Kidney (tissue), 14 donors: ENCODE measurements around the gene DNAJB13. TPM values are rescaled to one million over a fixed set of nuclear protein-coding genes. Genes with fewer than 3 reads are reported as not detected.

ENCODE experiments used
- DNase-seq, 5 donors: peaks; one replicate each; pipeline ENCODE4 v3.0.0-alpha.2; 2013 to 2020
- FAIRE-seq: peaks from 2 replicates; lab custom pipeline; 2012; peaks lifted over from hg19 to GRCh38; lab: Jason Lieb, UNC
- H3K27ac ChIP-seq, 2 donors: one replicate each; pipeline ENCODE4 v1.7.0; 2013; ENCODE audit warnings: low read depth in 2 of 2, low read length in 2 of 2, inconsistent platforms in 1 of 2
- H3K27me3 ChIP-seq: one replicate; pipeline ENCODE4 v1.7.1; 2013; ENCODE audit warnings: low read length, inconsistent platforms; ENCODE audit not compliant: control insufficient read depth, insufficient read depth
- H3K36me3 ChIP-seq, 3 donors: one replicate each; pipeline versions ENCODE4 v1.7.0 to v1.7.1; 2013; ENCODE audit warnings: low read length in 3 of 3, control low read depth in 1 of 3, inconsistent platforms in 1 of 3; ENCODE audit not compliant: insufficient read depth in 3 of 3, control insufficient read depth in 2 of 3
- H3K4me1 ChIP-seq, 3 donors: one replicate each; pipeline versions ENCODE4 v1.7.0 to v1.7.1; 2013; ENCODE audit warnings: low read length in 3 of 3, inconsistent platforms in 1 of 3, low read depth in 1 of 3; ENCODE audit not compliant: control insufficient read depth in 2 of 3, insufficient read depth in 2 of 3
- H3K4me3 ChIP-seq, 3 donors: one replicate each; pipeline versions ENCODE4 v1.7.0 to v1.8.1; 2013; ENCODE audit warnings: low read length in 3 of 3, control low read depth in 1 of 3, inconsistent platforms in 1 of 3
- H3K9ac ChIP-seq, 3 donors: one replicate each; pipeline versions ENCODE4 v1.7.0 to v1.7.1; 2013; ENCODE audit warnings: low read length in 3 of 3, control low read depth in 1 of 3, inconsistent platforms in 1 of 3
- H3K9me3 ChIP-seq, 3 donors: one replicate each; pipeline versions ENCODE4 v1.7.0 to v1.7.1; 2013; ENCODE audit warnings: low read length in 3 of 3, control low read depth in 1 of 3, inconsistent platforms in 1 of 3; ENCODE audit not compliant: control insufficient read depth in 2 of 3, insufficient read depth in 1 of 3
- intact Hi-C: fragments of 100-400 bp; cut with DNase I; formaldehyde crosslinking; loops from one replicate; pipeline ENCODE4 v1.11.1; 2022
- polyA plus RNA-seq: library from polyadenylated mRNA; stranded (reverse); fragments of 350-450 nt; fragmentation: Illumina TruSeq; extraction: RNeasy Lipid Tissue Mini Kit (QIAGEN cat#74804); gene quantifications from one replicate; pipeline ENCODE4 v1.2.3, GENCODE V29; 2014; ENCODE audit warnings: low read depth, low replicate concordance; ENCODE audit not compliant: insufficient read depth
- total RNA-seq: library from RNA; stranded (reverse); fragmentation: NEBNext Ultra II Directional; extraction: Animal tissue kit (Norgen Biotek cat#: 25700); gene quantifications from one replicate; pipeline ENCODE4 v1.2.1, GENCODE V29; 2021
- TF ChIP-seq, protein P1 (sequence below): IDR thresholded peaks from 3 replicates; pipeline ENCODE4 v1.5.1; 2012; ENCODE audit warnings: mild to moderate bottlenecking, moderate library complexity, borderline replicate concordance; ENCODE audit not compliant: insufficient read depth; ENCODE audit errors: extremely low read depth
- donor health status: control.
- donor health status: control.
- donor health status: control.
- donor health status: control.
- donor health status: control.
- donor health status: DM: yes; HTN: yes; CAD: no.
- donor health status: Normal renal cell carcinoma (clear cell type).

The DNAJB13 gene
- total and polyA plus RNA-seq, 2 donors from 2014 or later = 1.5 to 4.3 TPM

DNA sequence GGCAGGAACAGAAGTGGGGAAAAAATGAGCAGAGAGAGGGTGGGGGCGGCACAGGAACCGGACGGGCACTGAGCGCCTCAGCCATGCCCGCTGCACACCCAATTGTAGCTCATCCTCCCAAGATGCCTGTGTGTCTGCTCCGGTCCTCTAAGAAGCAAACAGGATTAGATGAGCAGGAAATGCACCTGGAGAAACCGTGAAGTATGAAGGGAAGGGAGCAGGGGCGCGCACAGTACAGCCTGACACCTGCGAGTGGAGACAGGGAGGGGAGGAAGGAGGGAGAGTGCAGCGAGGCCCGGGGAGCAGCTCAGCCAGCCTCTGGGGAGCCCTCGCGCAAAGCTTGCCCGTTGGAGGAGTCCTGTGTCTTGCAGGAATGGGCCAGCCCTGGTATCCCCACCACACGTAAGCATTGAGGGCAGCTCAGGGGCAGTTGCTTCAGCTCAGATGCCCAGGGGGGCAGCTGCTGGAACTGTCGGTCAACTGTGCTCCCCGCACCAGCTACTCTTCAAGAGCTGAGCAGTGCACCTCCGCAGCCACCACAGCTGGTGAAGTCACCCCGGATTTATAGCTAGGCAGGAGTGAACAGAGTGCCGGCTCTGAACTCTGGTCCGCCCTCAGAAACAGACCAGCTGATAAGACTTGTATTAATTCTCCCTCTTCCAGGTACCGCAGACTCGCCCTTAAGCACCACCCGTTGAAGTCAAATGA lies 7.0 kb downstream of the DNAJB13 start:
- Histone ChIP-seq H3K4me3 (no peak overlapping the region), H3K27ac (no peak overlapping the region), H3K36me3 (no peaks in the 10 kb centered on the region), H3K9me3 (no peaks in the 10 kb centered on the region), H3K27me3 (no peaks in the 10 kb centered on the region), H3K9ac (no peak overlapping the region), H3K4me1 (no peaks in the 10 kb centered on the region)
- intact Hi-C loops = no loop called here
- TF ChIP-seq, protein P1, sequence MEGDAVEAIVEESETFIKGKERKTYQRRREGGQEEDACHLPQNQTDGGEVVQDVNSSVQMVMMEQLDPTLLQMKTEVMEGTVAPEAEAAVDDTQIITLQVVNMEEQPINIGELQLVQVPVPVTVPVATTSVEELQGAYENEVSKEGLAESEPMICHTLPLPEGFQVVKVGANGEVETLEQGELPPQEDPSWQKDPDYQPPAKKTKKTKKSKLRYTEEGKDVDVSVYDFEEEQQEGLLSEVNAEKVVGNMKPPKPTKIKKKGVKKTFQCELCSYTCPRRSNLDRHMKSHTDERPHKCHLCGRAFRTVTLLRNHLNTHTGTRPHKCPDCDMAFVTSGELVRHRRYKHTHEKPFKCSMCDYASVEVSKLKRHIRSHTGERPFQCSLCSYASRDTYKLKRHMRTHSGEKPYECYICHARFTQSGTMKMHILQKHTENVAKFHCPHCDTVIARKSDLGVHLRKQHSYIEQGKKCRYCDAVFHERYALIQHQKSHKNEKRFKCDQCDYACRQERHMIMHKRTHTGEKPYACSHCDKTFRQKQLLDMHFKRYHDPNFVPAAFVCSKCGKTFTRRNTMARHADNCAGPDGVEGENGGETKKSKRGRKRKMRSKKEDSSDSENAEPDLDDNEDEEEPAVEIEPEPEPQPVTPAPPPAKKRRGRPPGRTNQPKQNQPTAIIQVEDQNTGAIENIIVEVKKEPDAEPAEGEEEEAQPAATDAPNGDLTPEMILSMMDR = no peak
- DNase-seq = peak in 1 of 5 donors; percentile 51
- no peak for FAIRE-seq

DNA sequence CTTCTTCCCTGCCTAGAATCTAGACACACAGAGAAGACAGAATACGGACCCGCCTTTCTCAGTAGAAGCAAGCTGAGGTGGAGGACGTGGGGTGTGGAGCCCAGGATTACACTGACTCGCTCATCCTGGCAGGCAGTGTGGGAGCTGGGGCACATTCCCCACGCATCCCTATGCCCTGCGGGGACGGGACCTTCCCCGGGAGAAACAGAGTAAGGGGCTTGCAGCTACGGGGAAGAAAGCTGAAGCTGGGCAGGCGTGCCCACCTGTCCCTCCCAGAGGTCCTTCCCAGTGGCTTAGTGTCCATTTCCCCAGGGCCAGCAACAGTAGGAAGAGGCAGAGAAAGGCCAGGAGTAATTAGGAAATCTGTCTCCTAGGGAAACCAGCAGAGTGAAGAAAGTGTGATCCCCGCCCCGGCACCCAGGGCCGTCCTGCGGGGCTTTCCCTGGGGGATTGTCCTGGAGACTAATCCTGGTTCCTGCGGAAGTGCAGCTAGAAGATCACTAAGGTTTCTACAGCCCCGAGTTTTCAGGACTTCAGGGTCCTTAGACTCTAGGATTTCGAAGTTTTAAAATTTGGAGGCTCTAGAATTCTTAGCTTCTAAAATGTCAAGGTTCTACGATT lies 7.8 kb downstream of the DNAJB13 start:
- TF ChIP-seq, protein P1 = no peak
- no peak overlapping the region for H3K4me3 ChIP-seq
- no peak overlapping the region for H3K27ac ChIP-seq
- peak in 1 of 5 donors; percentile 54 for DNase-seq
- no peaks in the 10 kb centered on the region for H3K36me3 ChIP-seq
- H3K9me3 ChIP-seq = no peaks in the 10 kb centered on the region
- H3K27me3 ChIP-seq = no peaks in the 10 kb centered on the region
- H3K9ac ChIP-seq = no peak overlapping the region
- intact Hi-C loops = no loop called here
- H3K4me1 ChIP-seq = no peaks in the 10 kb centered on the region
- FAIRE-seq = no peak

DNA sequence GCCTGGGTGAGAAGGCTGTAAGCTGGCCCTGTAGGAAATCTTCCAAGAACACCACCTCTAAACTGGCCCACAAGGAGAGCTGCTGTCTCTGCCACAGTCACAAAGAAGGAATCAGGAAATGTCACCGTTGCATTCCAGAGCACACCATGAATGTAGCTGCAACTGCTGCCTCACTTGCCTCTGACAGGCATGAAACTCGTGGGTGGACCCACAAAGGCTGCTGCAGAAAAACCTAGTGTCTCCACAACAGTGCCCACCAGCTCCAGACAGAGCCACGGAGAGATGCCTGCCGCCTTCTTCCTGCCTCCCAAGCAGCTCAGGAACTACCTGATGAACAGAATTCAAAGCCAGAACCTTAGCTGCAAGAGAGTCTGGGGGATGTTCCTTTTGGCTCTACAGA lies 10.5 kb downstream of the DNAJB13 start:
- TF ChIP-seq, protein P1 = no peak
- no peak overlapping the region for H3K9ac ChIP-seq
- FAIRE-seq = no peak

More for the DNA sequence above, 10.5 kb downstream of the DNAJB13 start:
- H3K27ac ChIP-seq = no peak overlapping the region
- H3K4me3 ChIP-seq = no peak overlapping the region
- intact Hi-C loops = no loop called here
- peak in 1 of 5 donors; percentile 26 for DNase-seq
- no peaks in the 10 kb centered on the region for H3K36me3 ChIP-seq
- no peaks in the 10 kb centered on the region for H3K9me3 ChIP-seq
- H3K27me3 ChIP-seq = no peaks in the 10 kb centered on the region
- peaks cover 0 to 2% (median 0%) of the 10 kb centered on the region in 3 donors for H3K4me1 ChIP-seq
